ENCODE measurements around the gene LAMC3.
"Not testable (repeated sequence)": the region's sequence is repeated elsewhere in the genome, so short reads cannot be mapped to it uniquely, and the experiment has no call there.

Gene LAMC3

GRCh38 chr9:131094015-131094414 lies 85.0 kb downstream of the LAMC3 start:
- no peak for FAIRE-seq
- no peak for DNase-seq (ENCODE audit: insufficient read length, low spot score)

GRCh38 chr9:131094622-131095021 lies 85.6 kb downstream of the LAMC3 start:
- no peak for FAIRE-seq
- DNase-seq (ENCODE audit: insufficient read length, low spot score): no peak

GRCh38 chr9:131095666-131096268 lies 86.8 kb downstream of the LAMC3 start:
- DNase-seq (ENCODE audit: insufficient read length, low spot score): no peak
- FAIRE-seq: no peak

GRCh38 chr9:131096269-131097125 lies 87.5 kb downstream of the LAMC3 start, which contains the start of gene AIF1L:
AIF1L (plus strand) TSS chr9:131096531; CDS start chr9:131096630, 99 bp downstream.
- FAIRE-seq (no peak), DNase-seq (ENCODE audit: insufficient read length, low spot score) (no peak)

- DNase-seq (ENCODE audit: insufficient read length, low spot score): no peak
These were observed 88.4 kb downstream of the LAMC3 start for GRCh38 chr9:131097126-131097947.

GRCh38 chr9:131097948-131098278 lies 88.9 kb downstream of the LAMC3 start:
- no peak for DNase-seq (ENCODE audit: insufficient read length, low spot score)
- FAIRE-seq: no peak

More at GRCh38 chr9:131097126-131097947, 88.4 kb downstream of the LAMC3 start:
- FAIRE-seq: no peak

GRCh38 chr9:131098391-131099101 lies 89.6 kb downstream of the LAMC3 start:
- DNase-seq (ENCODE audit: insufficient read length, low spot score): no peak
- FAIRE-seq: no peak

- FAIRE-seq: no peak
- no peak for DNase-seq (ENCODE audit: insufficient read length, low spot score)
These were observed 90.2 kb downstream of the LAMC3 start for GRCh38 chr9:131099102-131099606.

GRCh38 chr9:131099845-131100244 lies 90.9 kb downstream of the LAMC3 start:
- FAIRE-seq: not testable (repeated sequence)

GRCh38 chr9:131100445-131100844 lies 91.5 kb downstream of the LAMC3 start:
- DNase-seq (ENCODE audit: insufficient read length, low spot score) (no peak), FAIRE-seq (no peak)

More at GRCh38 chr9:131099845-131100244, 90.9 kb downstream of the LAMC3 start:
- not testable (repeated sequence) for DNase-seq (ENCODE audit: insufficient read length, low spot score)

GRCh38 chr9:131101207-131101964 lies 92.4 kb downstream of the LAMC3 start:
- FAIRE-seq: no peak
- no peak for DNase-seq (ENCODE audit: insufficient read length, low spot score)

GRCh38 chr9:131103024-131103423 lies 94.0 kb downstream of the LAMC3 start:
- FAIRE-seq (no peak), DNase-seq (ENCODE audit: insufficient read length, low spot score) (no peak)

- DNase-seq (ENCODE audit: insufficient read length, low spot score): no peak
These were observed 94.6 kb downstream of the LAMC3 start for GRCh38 chr9:131103535-131103934.

GRCh38 chr9:131104016-131104740 lies 95.2 kb downstream of the LAMC3 start:
- no peak for FAIRE-seq
- DNase-seq (ENCODE audit: insufficient read length, low spot score): no peak

More at GRCh38 chr9:131103535-131103934, 94.6 kb downstream of the LAMC3 start:
- FAIRE-seq: no peak

- DNase-seq (ENCODE audit: insufficient read length, low spot score): no peak
- no peak for FAIRE-seq
These were observed 97.0 kb downstream of the LAMC3 start for GRCh38 chr9:131105952-131106351.

GRCh38 chr9:131107760-131108159 lies 98.8 kb downstream of the LAMC3 start:
- DNase-seq (ENCODE audit: insufficient read length, low spot score) (no peak), FAIRE-seq (no peak)

GRCh38 chr9:131111186-131111853 lies 102.3 kb downstream of the LAMC3 start:
- DNase-seq (ENCODE audit: insufficient read length, low spot score) (no peak), FAIRE-seq (no peak)

- no peak for DNase-seq (ENCODE audit: insufficient read length, low spot score)
These were observed 102.9 kb downstream of the LAMC3 start for GRCh38 chr9:131111854-131112311.

More at GRCh38 chr9:131111854-131112311, 102.9 kb downstream of the LAMC3 start:
- FAIRE-seq: no peak

Data from GM19239 (cell line).